ENCODE measurements around the gene WDFY2.
"Not testable (repeated sequence)": the region's sequence is repeated elsewhere in the genome, so short reads cannot be mapped to it uniquely, and the experiment has no call there.

Gene WDFY2

DNA sequence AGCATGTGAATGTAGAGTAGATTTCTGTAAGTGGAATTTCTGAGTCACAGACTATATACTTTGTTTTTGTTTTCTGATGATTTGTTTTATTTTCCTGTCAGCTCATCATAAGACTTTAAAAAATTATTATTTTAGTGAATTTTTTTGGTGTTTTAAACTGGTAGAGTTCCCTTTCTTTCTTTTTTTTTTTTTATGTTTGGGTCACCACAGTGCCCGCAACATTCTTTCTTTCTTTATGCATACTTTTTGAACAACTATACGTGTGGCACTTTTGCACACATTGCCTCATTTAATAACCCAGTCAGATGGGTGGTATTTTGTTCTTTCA is 46.0 kb downstream of the WDFY2 start:
- FAIRE-seq (no peak), DNase-seq (ENCODE audit: low spot score) (no peak)

DNA sequence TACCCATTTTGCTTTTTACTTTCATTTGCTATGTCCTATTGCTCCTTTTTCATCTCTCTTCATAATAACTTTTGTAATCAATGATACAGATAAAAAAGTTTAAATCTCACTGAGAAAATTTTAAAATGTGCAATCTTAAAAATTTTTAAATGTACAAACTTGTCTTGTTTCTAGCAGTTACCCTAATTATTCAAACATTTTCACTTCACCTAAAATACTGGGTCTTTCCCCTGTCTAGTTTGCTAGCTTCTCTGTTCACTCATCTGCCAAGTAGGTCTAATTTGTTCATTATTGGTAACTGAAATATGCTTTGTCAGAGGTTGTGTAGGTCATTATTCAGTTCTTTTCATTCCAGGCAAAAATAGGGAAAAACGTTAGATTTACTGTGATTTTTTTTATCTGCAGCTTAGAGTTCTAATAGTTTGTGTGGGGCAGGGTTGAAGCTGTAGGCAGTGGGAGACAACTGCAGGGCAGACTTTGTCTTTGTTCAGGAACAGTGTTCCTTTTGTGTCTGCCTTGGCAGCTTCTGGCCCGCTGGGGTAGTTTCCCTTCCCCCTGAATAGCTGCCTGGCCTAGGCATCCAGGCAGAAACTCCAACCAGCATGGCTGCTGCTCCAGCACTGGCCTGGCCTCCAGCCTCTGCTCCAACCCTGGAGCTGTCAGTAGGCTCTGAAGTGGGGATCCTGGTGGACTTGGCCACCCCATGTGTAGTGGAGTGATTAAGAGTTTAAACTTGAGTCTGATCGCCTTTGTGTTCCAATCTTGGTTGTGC is 48.5 kb downstream of the WDFY2 start:
- DNase-seq (ENCODE audit: low spot score) (no peak), FAIRE-seq (no peak)

DNA sequence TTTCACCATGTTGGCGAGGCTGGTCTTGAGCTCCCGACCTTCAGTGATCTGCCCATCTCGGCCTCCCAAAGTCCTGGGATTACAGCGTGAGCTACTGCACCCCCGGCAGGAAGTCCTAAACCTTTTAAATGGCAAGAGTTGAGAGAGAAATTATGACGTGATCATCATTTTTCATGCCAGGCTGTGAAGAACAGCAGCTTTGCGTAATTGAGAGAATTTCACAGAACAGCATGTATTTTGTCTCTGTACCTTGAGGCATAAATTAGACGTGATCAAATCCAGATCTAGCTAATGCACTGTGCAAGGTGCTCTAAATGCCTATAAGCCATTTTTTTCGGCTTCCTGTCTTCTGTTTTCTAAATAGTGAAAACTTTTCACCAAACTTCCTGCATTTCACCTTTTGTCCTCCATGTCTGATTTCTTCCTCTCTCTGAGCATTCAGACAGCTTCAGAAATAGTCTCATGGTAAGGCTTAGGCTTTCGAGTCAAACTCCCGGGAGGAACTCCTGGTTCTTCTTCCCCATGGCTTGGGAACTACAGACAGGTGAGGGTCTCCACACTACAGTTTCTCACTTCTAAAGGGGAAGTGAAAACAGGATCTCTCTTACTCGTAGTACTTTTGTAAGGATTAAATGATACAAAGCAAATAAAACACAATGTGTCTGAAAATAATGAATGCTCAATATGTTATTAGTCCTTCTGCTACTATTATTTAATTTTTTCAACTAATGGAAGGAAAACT is 51.0 kb downstream of the WDFY2 start:
- no peak for FAIRE-seq
- DNase-seq (ENCODE audit: low spot score): no peak

DNA sequence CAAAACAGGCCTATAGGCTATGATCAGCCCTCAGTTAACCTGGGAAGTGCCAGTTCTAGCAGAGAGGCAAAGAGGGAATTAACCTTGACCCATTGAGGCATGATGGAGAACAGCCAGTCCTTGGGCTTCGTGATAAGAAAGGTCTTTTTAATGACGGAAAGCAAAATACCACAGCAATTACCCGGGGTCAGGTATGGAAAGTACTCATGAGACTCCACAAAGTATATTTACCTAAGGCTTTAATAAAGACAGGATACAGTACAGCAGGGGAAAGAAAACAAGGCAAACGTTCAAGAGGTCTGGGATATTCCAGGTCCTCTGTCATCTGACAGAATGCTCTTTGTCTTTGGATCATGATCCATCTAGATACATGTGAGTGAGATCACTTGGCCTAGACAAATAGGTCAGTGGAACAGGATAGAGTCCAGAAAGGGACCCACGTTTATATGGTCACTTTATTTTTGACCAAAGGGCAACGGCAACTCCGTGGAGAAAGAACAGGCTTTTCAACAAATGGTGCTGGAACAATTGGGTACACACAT is 52.2 kb downstream of the WDFY2 start:
- no peak for DNase-seq (ENCODE audit: low spot score)
- FAIRE-seq: no peak

DNA sequence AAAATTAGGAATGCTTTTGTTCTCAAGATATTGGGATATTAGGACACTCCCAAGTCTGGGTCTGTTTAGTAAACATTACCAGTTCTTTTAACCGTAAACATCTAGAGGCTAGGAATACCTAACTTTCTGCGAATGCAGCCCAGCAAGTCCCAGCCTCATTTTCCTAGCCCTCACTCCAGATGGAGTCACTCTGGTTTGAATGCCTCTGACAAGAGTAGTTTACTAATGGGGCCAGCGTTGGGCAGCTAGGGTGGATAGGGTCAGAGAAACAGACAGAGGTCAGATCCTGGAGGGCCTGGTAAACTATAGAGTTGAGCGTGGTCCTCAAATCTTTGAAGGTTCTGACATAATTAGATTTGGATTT is 53.6 kb downstream of the WDFY2 start:
- FAIRE-seq (no peak), DNase-seq (ENCODE audit: low spot score) (no peak)

DNA sequence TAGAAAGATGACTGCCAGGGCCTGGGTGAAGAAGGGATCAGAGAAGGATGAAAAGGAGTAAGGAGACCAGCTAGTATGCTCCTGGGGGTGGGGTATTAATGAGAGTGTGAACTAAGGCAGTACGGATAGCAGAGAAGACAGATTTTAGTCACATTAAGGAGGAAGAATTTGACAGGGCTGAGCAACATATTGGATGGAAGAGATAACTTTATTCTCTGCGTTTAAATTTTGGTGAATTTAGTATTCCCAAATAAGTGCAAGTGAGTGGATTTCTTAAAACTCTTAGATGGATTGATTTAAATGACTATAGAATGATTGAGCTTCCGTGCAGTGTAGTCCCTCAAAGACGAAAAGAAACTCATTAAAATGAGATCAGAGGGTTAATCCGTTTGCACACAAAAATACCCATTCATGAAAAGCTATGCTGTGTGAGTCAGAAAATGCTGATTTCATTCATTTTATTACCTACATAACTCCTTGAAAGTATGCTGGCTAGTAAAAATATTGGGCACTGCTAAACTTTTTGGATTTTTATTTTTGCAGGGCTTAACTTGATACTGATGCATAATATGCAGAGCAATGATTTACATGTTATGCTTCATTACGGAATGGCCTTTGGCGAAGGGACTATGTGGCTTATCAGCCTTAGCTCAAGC is 54.1 kb downstream of the WDFY2 start:
- no peak for DNase-seq (ENCODE audit: low spot score)
- no peak for FAIRE-seq

DNA sequence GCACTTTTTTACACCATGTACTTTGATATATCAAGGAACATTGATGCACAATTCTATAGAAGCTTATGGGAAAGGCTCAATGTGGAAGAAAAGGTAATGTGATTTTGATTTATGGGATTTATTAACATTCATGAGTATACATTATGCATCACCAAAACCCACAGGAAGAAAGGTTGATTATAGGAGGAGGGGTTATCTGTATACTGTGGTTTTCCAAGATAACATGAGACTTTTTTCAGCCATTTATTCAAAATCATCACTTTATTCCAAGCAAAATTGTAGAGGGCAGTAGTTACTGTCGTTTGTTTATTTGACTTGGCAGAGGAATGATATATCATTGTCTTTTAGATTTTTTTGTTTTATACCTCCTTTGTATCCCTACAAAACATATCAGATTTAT is 54.9 kb downstream of the WDFY2 start:
- DNase-seq (ENCODE audit: low spot score) (no peak), FAIRE-seq (no peak)

DNA sequence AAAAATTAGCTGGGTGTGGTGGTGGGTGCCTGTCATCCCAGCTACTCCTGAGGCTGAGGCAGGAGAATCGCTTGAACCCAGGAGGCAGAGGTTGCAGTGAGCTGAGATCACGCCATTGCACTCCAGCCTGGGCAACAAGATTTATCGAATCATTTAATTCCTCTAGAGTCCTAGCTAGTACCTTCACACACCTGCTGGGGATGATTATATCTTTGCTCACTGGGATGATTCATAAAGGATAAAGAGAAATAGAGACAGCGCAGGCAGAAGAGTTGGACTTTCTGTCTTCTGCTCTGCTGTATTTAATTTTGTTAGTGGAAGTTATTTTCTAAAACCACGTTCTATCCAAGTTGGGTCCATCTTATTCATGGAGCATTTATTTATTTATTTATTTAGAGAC is 56.4 kb downstream of the WDFY2 start:
- FAIRE-seq; DNase-seq (ENCODE audit: low spot score): not testable (repeated sequence)

DNA sequence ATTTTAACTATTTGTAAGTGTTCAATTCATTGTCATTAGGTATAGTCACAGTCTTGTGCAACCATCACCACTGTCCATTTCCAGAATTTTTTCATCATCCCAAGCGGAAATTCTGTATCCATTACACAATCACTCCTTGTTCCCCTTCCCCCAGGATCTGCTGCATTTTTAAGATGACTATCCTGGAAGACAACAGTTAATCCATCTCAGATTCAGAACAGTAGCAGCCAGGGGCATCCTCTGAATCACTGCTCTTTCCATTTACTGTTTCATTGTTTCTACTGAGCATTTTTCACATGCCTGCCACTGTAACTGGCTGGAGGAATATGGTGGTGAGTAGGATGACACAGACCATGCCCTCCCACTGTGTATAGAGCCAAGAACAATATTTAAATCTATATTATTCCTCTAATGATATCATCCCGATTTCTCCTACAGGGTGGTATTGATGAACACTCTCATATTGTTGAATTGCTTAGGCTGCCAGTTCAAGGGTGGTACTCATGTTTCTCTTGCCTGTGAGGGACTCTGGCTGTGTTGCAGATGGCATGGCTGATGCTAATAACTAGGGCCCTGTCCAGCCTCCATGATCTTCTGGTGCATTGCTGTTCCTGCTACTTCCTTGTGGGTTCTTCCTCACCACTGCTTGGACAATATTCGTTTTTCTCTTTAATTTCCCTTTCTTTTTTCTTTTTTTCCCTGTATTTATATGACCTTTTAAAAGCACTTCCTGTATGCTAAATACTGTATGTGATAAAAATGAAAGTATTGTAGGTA is 59.0 kb downstream of the WDFY2 start:
- DNase-seq (ENCODE audit: low spot score) (peak; percentile 94), FAIRE-seq (peak; percentile 86)

DNA sequence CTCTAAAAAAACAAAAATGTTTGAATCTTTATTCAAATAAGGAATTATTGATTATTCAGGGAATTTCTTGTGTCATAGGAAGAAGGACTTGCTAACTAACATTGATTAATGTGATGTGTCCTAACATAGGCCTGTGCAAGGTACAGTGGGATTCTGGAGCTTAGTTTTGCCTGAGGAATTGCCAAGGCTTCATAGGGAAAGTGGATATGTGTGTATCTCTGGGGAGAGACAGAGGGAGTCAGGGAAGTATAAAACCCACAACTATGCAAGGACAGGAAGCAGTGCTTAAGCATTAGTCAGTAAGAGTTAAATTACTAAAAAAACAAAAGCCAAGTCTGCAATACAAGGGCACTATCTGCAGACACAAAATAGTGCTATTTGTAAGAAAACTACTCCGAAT is 59.6 kb downstream of the WDFY2 start:
- DNase-seq (ENCODE audit: low spot score) (peak; percentile 90), FAIRE-seq (peak; percentile 91)

DNA sequence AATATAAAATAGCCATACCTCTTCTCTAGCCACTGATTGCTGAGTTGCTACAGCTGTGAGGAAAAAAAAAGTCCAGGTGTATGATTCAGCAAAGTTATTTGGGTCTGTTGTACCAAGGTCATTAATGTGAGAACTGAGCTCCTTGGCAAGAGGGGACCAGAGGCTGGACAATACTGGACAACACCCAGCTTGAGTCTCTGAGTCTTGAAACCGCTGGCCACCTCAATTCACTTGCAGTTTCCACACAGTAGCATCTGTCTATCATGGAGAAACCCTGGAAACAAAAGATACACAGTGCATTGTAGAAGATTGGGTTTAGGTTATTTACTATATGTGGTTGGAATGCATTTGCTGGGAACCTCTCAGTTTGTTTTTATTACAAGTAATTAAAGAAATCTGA is 60.4 kb downstream of the WDFY2 start:
- no peak for FAIRE-seq
- DNase-seq (ENCODE audit: low spot score): peak; percentile 44

DNA sequence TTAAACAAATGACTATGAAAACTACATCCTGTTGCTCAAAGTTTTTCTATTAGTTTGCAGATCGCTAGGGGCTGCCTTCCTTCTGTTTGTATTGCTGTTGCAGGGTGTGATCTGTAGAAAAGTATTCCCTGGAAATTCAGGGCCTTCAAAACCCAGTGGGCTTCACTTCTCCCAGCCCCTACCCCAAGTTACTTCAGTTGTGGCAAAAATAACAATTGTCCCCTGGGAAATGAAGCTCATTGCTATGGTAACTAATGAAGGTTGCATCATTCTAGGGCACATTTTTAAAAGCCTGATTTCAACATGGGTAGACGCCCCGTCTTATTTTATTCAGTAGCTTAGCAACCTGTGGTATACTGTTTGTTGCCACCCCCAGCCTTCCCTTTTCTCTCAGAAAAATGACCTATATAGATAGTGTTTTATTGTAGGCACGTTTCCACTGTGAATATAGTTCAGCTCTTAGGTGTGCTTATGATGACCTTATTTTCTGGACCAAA is 60.9 kb downstream of the WDFY2 start:
- DNase-seq (ENCODE audit: low spot score) (peak; percentile 41), FAIRE-seq (no peak)

DNA sequence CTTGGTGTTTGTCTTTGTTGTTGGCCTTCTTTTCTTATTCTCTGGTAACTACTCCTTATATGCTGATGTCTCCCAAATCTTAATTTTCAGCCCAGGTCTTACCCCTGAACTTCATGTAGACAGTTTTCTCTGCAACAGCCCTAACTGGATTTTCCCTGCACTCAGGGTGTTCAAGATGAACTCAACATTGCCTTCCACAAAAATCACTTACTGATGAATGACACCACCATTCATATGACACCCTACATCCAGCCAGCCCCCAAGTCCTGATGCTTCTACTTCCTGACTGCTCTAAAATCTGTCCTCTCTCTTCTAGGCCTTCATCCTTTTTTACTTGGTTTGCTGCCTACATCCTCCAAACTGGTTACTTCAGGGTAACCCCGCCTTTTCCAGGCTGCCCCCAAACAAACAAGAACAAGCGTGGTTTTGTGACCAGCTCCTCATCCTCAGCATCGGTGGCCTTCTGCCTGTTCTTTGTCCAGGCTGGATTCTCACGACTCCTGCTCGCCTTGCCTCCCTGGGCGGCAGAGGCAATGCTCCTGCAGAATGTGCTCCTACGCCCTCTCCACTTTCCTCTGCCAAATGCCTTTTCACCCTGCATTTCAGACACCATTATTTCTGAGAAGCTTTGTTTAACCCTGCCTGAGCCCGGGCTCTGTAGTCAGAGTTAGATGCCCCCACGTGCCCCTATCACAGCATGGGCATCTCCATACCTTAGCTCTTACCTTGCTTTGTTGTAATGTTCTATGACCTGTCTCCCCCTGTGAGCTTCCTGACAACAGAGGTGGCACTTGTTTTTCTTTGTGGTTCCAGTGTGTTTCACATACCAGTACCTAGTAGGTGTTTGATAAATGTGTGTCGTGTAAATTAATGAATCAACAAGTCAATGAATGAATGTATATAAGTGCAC is 61.8 kb downstream of the WDFY2 start:
- no peak for FAIRE-seq

DNA sequence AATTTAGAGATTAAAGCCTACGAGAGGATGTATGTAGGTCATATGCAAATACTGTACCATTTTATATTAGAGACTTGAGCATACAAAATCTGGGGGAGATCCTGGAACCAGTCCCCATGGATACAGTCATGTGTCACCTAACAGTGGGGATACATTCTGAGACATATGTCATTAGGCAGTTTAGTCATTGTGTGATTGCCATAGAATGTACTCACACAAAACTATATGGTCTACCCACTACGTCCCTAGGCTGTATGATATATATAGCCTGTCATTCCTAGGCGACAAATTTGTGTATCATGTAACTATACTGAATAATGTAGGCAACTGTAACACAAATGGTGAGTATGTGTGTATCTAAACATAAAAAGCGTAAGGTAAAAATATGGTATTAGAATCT is 62.8 kb downstream of the WDFY2 start:
- FAIRE-seq (no peak), DNase-seq (ENCODE audit: low spot score) (no peak)

More for the DNA sequence above, 61.8 kb downstream of the WDFY2 start:
- no peak for DNase-seq (ENCODE audit: low spot score)

DNA sequence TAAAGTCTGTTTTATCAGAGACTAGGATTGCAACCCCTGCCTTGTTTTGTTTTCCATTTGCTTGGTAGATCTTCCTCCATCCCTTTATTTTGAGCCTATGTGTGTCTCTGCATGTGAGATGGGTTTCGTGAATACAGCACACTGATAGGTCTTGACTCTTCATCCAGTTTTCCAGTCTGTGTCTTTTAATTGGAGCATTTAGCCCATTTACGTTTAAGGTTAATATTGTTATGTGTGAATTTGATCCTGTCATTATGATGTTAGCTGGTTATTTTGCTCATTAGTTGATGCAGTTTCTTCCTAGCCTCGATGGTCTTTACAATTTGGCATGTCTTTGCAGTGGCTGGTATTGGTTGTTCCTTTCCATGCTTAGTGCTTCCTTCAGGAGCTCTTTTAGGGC is 67.9 kb downstream of the WDFY2 start:
- DNase-seq (ENCODE audit: low spot score); FAIRE-seq: not testable (repeated sequence)

DNA sequence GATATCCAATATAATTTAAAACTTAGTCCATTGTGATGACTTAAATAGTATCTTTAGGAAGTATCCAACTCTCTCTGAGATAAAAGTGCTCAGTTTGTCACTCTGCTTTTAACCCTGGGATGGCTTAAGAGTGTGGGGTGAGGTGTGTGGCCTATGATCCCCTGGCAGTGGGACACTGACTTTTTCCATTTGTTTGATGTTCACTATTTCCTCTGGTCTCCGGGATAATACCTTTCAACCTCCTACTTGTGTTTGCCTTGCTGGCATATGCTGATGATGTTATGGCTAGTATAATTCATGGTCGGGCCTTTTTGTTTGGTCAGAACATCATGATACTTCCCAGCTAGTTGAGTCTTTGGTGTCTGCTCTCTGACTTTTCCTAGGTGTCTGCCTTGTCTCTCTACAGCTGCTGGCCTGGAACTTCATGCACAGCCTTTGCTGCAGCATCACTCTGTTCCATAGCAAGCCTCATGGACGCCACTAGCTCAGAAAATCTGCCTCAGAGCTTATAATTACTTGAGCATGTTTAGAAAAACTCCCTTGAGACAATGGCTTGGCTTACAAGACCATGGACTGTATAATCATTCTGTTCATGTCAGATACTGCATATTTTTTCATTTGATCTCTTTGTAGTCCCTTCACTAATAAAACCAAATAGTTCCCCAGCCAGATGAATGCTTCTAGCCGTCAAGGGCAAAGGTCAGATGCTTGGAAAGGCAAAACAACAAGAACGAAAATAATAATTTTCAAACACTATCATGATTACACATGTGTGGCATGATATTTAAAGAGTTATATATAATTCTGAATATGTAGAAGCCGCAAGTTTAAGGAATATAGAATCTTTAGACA is 75.2 kb downstream of the WDFY2 start:
- FAIRE-seq: no peak
- no peak for DNase-seq (ENCODE audit: low spot score)

DNA sequence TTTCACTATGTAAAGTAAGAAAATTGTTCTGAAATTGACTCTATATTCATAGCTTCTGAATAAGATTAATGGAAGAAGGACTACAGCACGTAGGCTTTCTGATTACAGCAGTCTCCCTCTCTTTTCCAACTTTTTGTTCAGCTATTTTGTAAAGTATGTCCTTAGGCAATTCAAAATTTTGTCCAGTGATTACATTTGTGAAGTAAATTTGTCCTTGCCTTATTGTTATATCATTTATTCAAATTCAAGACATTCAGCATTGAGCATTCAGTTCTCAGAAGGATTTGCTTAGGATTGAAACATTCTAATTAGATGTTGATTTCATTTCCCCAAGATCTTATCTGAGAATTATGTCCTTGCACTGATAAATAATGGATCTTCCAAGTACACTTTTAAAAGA is 76.6 kb downstream of the WDFY2 start:
- FAIRE-seq (no peak), DNase-seq (ENCODE audit: low spot score) (no peak)

DNA sequence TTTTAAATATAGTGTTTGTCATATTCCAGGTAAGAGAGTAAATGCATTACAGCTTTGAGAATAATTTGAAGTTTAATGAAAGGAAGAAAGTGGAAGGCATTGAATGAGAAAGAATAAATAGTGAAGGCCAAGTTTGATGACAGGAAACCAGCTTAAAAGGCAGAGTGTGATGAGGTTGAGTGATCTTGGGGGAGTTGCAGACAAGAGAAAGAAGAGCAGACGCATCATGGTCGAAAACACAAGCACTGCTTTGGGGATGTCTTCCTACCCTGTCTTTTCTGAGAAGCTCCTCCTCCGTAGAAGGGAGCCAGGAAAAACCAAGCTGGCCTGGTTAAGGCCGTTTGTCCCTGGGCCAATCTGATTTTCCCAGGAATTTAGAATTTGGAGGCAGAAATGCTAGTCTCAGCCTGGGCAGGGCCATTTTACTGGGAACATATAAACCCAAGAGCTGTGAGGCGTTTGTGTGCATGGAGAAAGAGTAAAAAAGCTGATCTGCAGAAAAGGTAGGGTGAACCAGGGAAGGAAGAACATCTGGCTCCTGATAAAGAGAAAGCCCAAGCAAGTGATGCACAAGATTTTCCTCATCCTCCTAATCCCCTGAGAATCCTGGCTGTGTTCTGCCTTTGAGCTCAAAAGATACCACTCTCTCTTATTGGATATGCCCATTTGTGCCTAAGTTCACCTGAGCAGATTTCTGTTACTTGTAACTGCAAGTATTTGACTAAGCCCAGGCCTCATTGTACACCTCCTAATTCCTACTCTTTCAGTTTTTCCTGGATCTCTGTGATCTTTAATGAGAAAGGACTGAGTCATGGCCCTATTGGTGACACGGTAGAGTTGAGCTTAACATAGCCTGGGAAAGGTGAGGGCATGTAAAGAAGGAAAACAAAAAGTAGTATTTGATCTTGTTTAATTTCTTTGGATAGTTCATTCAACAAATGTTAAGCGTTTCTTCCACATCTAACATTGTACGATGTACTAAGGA is 80.0 kb downstream of the WDFY2 start:
- FAIRE-seq: no peak
- no peak for DNase-seq (ENCODE audit: low spot score)
